Astrocyte (in vitro differentiated cells and primary cell): ENCODE results near the gene USP40. TPM values are rescaled to one million over a fixed set of nuclear protein-coding genes. Genes with fewer than 3 reads are reported as not detected.
A peak's percentile ranks its signal among the peaks of the same experiment; 100 is the strongest.
"Not testable (repeated sequence)": the region's sequence is repeated elsewhere in the genome, so short reads cannot be mapped to it uniquely, and the experiment has no call there.

ENCODE experiments used
- DNase-seq: peaks from one replicate; pipeline ENCODE4 v3.0.0-alpha.2; 2010; ENCODE audit warnings: low read depth
- FAIRE-seq: peaks from 2 replicates; lab custom pipeline; 2011; peaks lifted over from hg19 to GRCh38; lab: Jason Lieb, UNC
- H2AFZ ChIP-seq: 2 replicates; pipeline ENCODE4 v1.6.0; 2012; ENCODE audit warnings: low read depth, low read length, inconsistent platforms
- H3K27ac ChIP-seq: 2 replicates; pipeline ENCODE4 v1.5.1; 2011; ENCODE audit warnings: low read depth, low read length, inconsistent platforms
- H3K27me3 ChIP-seq: 2 replicates; pipeline ENCODE4 v1.6.0; 2011; ENCODE audit warnings: low read length, inconsistent platforms; ENCODE audit not compliant: insufficient read depth
- H3K36me3 ChIP-seq: 2 replicates; pipeline ENCODE4 v1.5.1; 2011; ENCODE audit warnings: low read length, inconsistent platforms; ENCODE audit not compliant: insufficient read depth
- H3K4me1 ChIP-seq: 2 replicates; pipeline ENCODE4 v1.5.1; 2011; ENCODE audit warnings: low read length, inconsistent platforms; ENCODE audit not compliant: insufficient read depth
- H3K4me2 ChIP-seq: 2 replicates; pipeline ENCODE4 v1.6.0; 2012; ENCODE audit warnings: low read length, inconsistent platforms
- H3K4me3 ChIP-seq: 2 replicates; pipeline ENCODE4 v1.5.1; 2011; ENCODE audit warnings: low read depth, mild to moderate bottlenecking, low read length, inconsistent platforms; ENCODE audit not compliant: insufficient read depth
- H3K79me2 ChIP-seq: 2 replicates; pipeline ENCODE4 v1.6.0; 2012; ENCODE audit warnings: mild to moderate bottlenecking, low read length, inconsistent platforms; ENCODE audit not compliant: insufficient read depth
- H3K9ac ChIP-seq: 2 replicates; pipeline ENCODE4 v1.6.0; 2012; ENCODE audit warnings: mild to moderate bottlenecking, low read length, inconsistent platforms
- H3K9me3 ChIP-seq: 2 replicates; pipeline ENCODE4 v1.5.1; 2012; ENCODE audit warnings: low read depth, mild to moderate bottlenecking, low read length, inconsistent platforms; ENCODE audit not compliant: insufficient read depth
- H4K20me1 ChIP-seq: 2 replicates; pipeline ENCODE4 v1.6.0; 2012; ENCODE audit warnings: low read length, inconsistent platforms; ENCODE audit not compliant: insufficient read depth
- H3K27ac Mint-ChIP-seq: one replicate; pipeline ENCODE4 v1.8.0; 2021; ENCODE audit warnings: mild to moderate bottlenecking, mixed read lengths; ENCODE audit not compliant: unreplicated experiment
- H3K27me3 Mint-ChIP-seq: one replicate; pipeline ENCODE4 v1.8.0; 2021; ENCODE audit warnings: low read depth, mixed read lengths; ENCODE audit not compliant: unreplicated experiment
- H3K36me3 Mint-ChIP-seq: one replicate; pipeline ENCODE4 v1.8.0; 2021; ENCODE audit warnings: low read depth, mixed read lengths; ENCODE audit not compliant: unreplicated experiment
- H3K4me1 Mint-ChIP-seq: one replicate; pipeline ENCODE4 v1.8.0; 2021; ENCODE audit warnings: low read depth, mixed read lengths; ENCODE audit not compliant: unreplicated experiment
- H3K4me3 Mint-ChIP-seq: one replicate; pipeline ENCODE4 v1.8.0; 2021; ENCODE audit warnings: mild to moderate bottlenecking, moderate library complexity, mixed read lengths; ENCODE audit not compliant: unreplicated experiment
- H3K9me3 Mint-ChIP-seq: one replicate; pipeline ENCODE4 v1.8.0; 2021; ENCODE audit warnings: mild to moderate bottlenecking, mixed read lengths; ENCODE audit not compliant: unreplicated experiment
- EZH2 ChIP-seq: IDR thresholded peaks from 2 replicates; pipeline ENCODE4 v1.6.1; 2012; ENCODE audit warnings: mild to moderate bottlenecking, low read length, inconsistent platforms; ENCODE audit not compliant: insufficient read depth
- total RNA-seq: library from RNA; stranded (reverse); gene quantifications from 2 replicates; pipeline ENCODE4 v1.2.1, GENCODE V29; 2021
- TF ChIP-seq, protein P1 (sequence below): IDR thresholded peaks from 2 replicates; pipeline ENCODE4 v1.5.1; 2011; ENCODE audit warnings: low read depth, mild to moderate bottlenecking, inconsistent platforms, low read length, moderate library complexity; ENCODE audit not compliant: insufficient read depth

USP40 gene
- total RNA-seq, 1 donor from 2014 or later: 25.4 TPM

DNA sequence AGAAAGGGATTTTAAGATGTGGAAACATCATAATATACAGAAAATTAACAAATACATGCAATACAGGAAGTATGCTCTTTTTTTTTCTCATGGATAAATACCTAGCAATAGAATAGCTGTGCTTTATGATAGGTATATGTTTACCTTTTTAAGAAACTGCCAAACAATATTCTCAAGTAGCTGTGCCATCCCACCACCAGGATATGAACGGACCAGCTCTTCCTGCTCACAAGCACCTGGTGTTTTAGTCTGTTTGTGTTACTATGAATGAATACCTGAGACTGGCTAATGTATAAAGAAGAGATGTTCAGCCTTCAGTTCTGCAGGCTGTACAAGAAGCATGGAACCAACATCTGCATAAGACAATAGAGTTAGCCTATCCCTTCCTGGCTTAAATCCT, 30.9 kb upstream of the USP40 start:
- Histone ChIP-seq H4K20me1 (no peaks in the 10 kb centered on the region), H3K4me1 (no peaks in the 10 kb centered on the region), H3K79me2 (no peaks in the 10 kb centered on the region), H3K27me3 (peaks cover 6% of the 10 kb centered on the region), H3K4me3 (no peak overlapping the region), H3K36me3 (no peaks in the 10 kb centered on the region), H3K9ac (no peak overlapping the region), H3K4me2 (no peak overlapping the region), H2AFZ (no peak overlapping the region), H3K27ac (no peak overlapping the region), H3K9me3 (no peaks in the 10 kb centered on the region)
- Mint-ChIP-seq H3K27me3 (peaks cover 5% of the 10 kb centered on the region), H3K9me3 (peaks cover 3% of the 10 kb centered on the region), H3K4me1 (peaks cover 13% of the 10 kb centered on the region), H3K36me3 (no peaks in the 10 kb centered on the region), H3K4me3 (no peak overlapping the region), H3K27ac (no peak overlapping the region)
- TF ChIP-seq, protein P1, sequence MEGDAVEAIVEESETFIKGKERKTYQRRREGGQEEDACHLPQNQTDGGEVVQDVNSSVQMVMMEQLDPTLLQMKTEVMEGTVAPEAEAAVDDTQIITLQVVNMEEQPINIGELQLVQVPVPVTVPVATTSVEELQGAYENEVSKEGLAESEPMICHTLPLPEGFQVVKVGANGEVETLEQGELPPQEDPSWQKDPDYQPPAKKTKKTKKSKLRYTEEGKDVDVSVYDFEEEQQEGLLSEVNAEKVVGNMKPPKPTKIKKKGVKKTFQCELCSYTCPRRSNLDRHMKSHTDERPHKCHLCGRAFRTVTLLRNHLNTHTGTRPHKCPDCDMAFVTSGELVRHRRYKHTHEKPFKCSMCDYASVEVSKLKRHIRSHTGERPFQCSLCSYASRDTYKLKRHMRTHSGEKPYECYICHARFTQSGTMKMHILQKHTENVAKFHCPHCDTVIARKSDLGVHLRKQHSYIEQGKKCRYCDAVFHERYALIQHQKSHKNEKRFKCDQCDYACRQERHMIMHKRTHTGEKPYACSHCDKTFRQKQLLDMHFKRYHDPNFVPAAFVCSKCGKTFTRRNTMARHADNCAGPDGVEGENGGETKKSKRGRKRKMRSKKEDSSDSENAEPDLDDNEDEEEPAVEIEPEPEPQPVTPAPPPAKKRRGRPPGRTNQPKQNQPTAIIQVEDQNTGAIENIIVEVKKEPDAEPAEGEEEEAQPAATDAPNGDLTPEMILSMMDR: no peak
- no peak for TF ChIP-seq EZH2
- FAIRE-seq (no peak), DNase-seq (no peak)

GRCh38 chr2:233593201-233593600, 26.6 kb upstream of the USP40 start:
- Mint-ChIP-seq H3K9me3 (peaks cover 3% of the 10 kb centered on the region), H3K4me3 (no peak overlapping the region), H3K4me1 (no peaks in the 10 kb centered on the region), H3K27ac (no peak overlapping the region), H3K36me3 (no peaks in the 10 kb centered on the region), H3K27me3 (peaks cover 5% of the 10 kb centered on the region)
- Histone ChIP-seq H3K79me2 (no peaks in the 10 kb centered on the region), H3K27me3 (peaks cover 2% of the 10 kb centered on the region), H3K9me3 (no peaks in the 10 kb centered on the region), H3K9ac (no peak overlapping the region), H3K4me1 (no peaks in the 10 kb centered on the region), H3K4me3 (no peak overlapping the region), H3K27ac (no peak overlapping the region), H2AFZ (no peak overlapping the region), H4K20me1 (no peaks in the 10 kb centered on the region), H3K4me2 (no peak overlapping the region), H3K36me3 (no peaks in the 10 kb centered on the region)
- DNase-seq (peak; percentile 7), FAIRE-seq (no peak)
- TF ChIP-seq, protein P1: no peak
- TF ChIP-seq EZH2: no peak

DNA sequence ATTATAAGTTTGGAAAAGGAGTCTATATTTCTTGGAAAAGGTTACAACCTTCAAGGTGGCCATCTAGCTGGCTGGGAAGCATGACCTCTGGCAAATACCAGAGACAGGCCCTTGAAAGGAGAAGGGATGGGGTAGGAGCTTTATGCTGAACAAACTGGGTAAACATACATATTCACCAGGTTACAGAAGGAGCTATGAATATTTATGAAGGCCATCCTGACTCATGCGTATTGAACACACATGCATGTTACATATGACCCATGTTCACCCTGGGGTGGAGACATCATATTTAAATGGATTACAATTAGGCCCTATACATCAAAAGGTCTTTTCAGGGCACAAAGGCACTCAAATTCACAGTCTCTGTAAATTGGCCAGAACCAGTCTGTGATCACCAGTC, 26.1 kb upstream of the USP40 start:
- not testable (repeated sequence) for H3K4me1 Mint-ChIP-seq, H3K4me1 ChIP-seq, H4K20me1 ChIP-seq, H3K27me3 Mint-ChIP-seq, H3K9ac ChIP-seq, H3K27me3 ChIP-seq, H3K79me2 ChIP-seq, H3K9me3 Mint-ChIP-seq, H3K27ac ChIP-seq, FAIRE-seq, H3K36me3 ChIP-seq, H3K4me2 ChIP-seq, H3K27ac Mint-ChIP-seq, H2AFZ ChIP-seq, H3K36me3 Mint-ChIP-seq, DNase-seq, H3K9me3 ChIP-seq, H3K4me3 ChIP-seq, H3K4me3 Mint-ChIP-seq
